ENCODE results near the gene ZNF577.

- TF ChIP-seq CTCF (conservative IDR thresholded peaks at IDR 0.05 in 1 of 2, IDR thresholded peaks at IDR 0.05 in 1 of 2; ENCODE audit: extremely low read depth in 1 of 2, insufficient read depth in 1 of 2, low read depth in 1 of 2, low read length in 2 of 2) (no peak), EZH2 (IDR thresholded peaks at IDR 0.05; ENCODE audit: borderline replicate concordance, low read length) (no peak)
Observed at GRCh38 chr19:51887522-51888498, at the start of gene ZNF577.
